Ovary (tissue), 9 donors: Measurements from ENCODE around the gene LCP1. TPM values are rescaled to one million over a fixed set of nuclear protein-coding genes. Genes with fewer than 3 reads are reported as not detected.

Source experiments
- DNase-seq, 5 donors: peaks; one replicate each; pipeline ENCODE4 v3.0.0-alpha.2; 2019 to 2020
- H3K27ac ChIP-seq, 2 donors: fragments of 200-600 bp; one replicate each; pipeline versions ENCODE4 v1.5.1 to v1.8.0; 2019 to 2022
- H3K27me3 ChIP-seq: fragments of 200-600 bp; one replicate; pipeline ENCODE4 v1.8.0; 2022
- H3K36me3 ChIP-seq: fragments of 200-600 bp; sonication (generic); one replicate; pipeline ENCODE4 v1.5.1; 2019
- H3K4me1 ChIP-seq: one replicate; pipeline ENCODE4 v1.8.1; 2013; ENCODE audit warnings: mild to moderate bottlenecking, moderate library complexity; ENCODE audit not compliant: insufficient read depth
- H3K4me3 ChIP-seq: fragments of 200-600 bp; sonication (generic); one replicate; pipeline ENCODE4 v1.5.1; 2017
- H3K9me3 ChIP-seq, 2 donors: fragments of 200-600 bp in 1 of 2; sonication (generic) in 1 of 2; one replicate each; pipeline versions ENCODE4 v1.5.1 to v1.8.1; 2013 to 2019; ENCODE audit warnings: mild to moderate bottlenecking in 1 of 2, moderate library complexity in 1 of 2
- CTCF ChIP-seq, 3 donors: fragments of 450-650 bp in 2 of 3; fragments of 200-600 bp in 1 of 3; IDR thresholded peaks; one replicate each; pipeline versions ENCODE4 v1.5.1 to v1.8.0; 2016 to 2022; ENCODE audit warnings: antibody characterized with exemption in 3 of 3, mild to moderate bottlenecking in 1 of 3
- EP300 ChIP-seq: sonication (generic); formaldehyde crosslinking; IDR thresholded peaks from one replicate; pipeline ENCODE4 v1.6.1; 2017; ENCODE audit warnings: antibody characterized with exemption
- POLR2A ChIP-seq: fragments of 450-650 bp; IDR thresholded peaks from one replicate; pipeline ENCODE4 v1.6.1; 2017; ENCODE audit warnings: antibody characterized with exemption, mild to moderate bottlenecking, moderate library complexity
- WGBS, 3 donors: extraction: QIAGEN DNeasy Blood & Tissue Kit in 1 of 3; methylation state at CpG; one replicate each; pipeline versions ENCODE4 v1.1.5 to v1.1.7; 2013 to 2017; 5-methylcytosine and 5-hydroxymethylcytosine counted together
- intact Hi-C, 4 donors: fragments of 100-400 bp; cut with DNase I; formaldehyde crosslinking; loops; one replicate each; pipeline versions ENCODE4 v1.11.0 to v1.15.1; 2022 to 2023
- polyA plus RNA-seq, 2 donors: library from polyadenylated mRNA; stranded (reverse); fragments of 200-250 nt in 1 of 2; fragments of 350-450 nt in 1 of 2; fragmentation: Illumina TruSeq in 1 of 2; extraction: RNeasy Lipid Tissue Mini Kit (QIAGEN cat#74804) in 1 of 2; gene quantifications; one replicate each; pipeline ENCODE4 v1.2.3, GENCODE V29; 2013 to 2014
- total RNA-seq, 7 donors: library from RNA; depleted of rRNA in 2 of 7; stranded (reverse); fragments of >200 nt in 2 of 7; fragmentation: NEBNext Ultra II Directional in 3 of 7; extraction: Animal tissue kit (Norgen Biotek cat#: 25700) in 3 of 7; gene quantifications; one replicate each; pipeline versions ENCODE4 v1.1.0 to v1.2.4, GENCODE V29; 2016 to 2023
- donor health status: DM: no; HTN: no; CAD: no; lungs with moderate emphysema.
- donor health status: DM: no; HTN: no; CAD: no.
- donor health status: Bipolar disorder and iron deficiency.
- donor health status: DM: yes; HTN: yes; CAD: no.
- donor health status: DM: no; HTN: no; CAD: no.
- donor health status: DM: yes; HTN: yes; CAD: no.

LCP1 gene
- total and polyA plus RNA-seq, 9 donors, result 5.7 to 56.9 (median 13.8) TPM

DNA sequence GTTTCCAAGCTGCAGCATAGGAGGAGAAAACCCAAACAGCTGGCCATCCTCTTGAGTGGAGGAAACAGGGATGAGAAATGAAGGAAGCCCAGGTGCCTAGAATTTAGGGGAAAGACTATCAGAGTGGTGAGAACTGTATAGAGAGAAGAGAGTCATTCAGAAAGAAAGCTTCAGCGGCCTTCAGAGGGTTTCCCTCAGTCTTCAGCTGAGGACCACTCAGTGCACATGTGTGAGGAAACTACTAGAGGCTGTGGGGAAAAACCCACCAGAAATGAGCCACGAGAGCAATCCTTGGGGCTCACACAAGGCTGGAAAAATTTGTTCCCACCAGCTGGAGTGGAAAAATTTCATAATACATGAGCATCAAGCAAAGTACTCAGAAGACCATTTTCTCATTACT, 41.9 kb downstream of the LCP1 start:
- 77 to 83% (median 78%) methylated on average over 2 of the region's 2 CpGs for WGBS, 3 donors
- intact Hi-C loops, result no loop called here
- Histone ChIP-seq H3K4me1 (no peaks in the 10 kb centered on the region), H3K9me3 (no peaks in the 10 kb centered on the region), H3K27ac (no peak overlapping the region), H3K27me3 (no peaks in the 10 kb centered on the region), H3K4me3 (no peak overlapping the region), H3K36me3 (no peaks in the 10 kb centered on the region)
- TF ChIP-seq EP300 (no peak), CTCF (IDR thresholded peaks at IDR 0.05) (no peak), POLR2A (no peak)
- no peak for DNase-seq

DNA sequence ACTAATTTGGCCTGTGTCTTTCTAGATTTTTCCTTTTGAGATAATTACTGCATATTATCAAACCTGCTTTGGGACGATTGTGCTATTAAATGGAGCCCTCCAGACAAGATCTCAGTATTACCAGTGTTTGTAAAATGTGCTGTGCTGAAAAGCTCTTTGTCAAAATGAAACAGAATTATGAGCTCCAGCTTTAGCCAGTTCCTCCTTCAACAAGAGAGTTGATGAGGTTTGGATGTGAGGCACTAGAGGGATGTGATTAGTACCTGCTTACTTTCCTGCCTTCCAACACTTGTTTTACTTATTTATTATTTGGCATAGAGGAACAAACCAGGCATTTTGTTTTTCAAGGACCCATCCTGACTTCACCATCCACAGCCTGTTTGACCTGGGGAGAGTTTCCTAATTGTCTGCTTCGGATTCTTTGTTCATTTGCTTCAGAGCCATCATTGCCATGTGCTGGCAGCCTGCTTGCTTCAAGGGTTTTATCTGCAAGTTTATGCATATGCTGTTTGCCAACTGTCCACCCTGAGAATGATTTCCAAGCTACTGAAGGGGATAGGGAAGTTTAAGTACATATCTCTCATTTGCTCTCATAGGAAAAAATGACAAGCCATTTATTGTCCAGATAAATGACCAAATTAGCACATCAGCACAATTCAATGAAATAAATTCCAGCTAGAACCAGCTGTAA, 44.2 kb downstream of the LCP1 start:
- no peaks in the 10 kb centered on the region for H3K4me1 ChIP-seq
- intact Hi-C loops, result no loop called here
- no peaks in the 10 kb centered on the region for H3K27me3 ChIP-seq
- H3K9me3 ChIP-seq, result no peaks in the 10 kb centered on the region
- DNase-seq, result no peak
- 44 to 63% (median 45%) methylated on average over 2 of the region's 2 CpGs for WGBS, 3 donors
- no peak overlapping the region for H3K4me3 ChIP-seq
- H3K36me3 ChIP-seq, result no peaks in the 10 kb centered on the region
- TF ChIP-seq CTCF (IDR thresholded peaks at IDR 0.05) (no peak), EP300 (no peak), POLR2A (no peak)
- no peak overlapping the region for H3K27ac ChIP-seq

- H3K4me3 ChIP-seq, result no peak overlapping the region
- DNase-seq, result no peak
- intact Hi-C loops, result no loop called here
- H3K27me3 ChIP-seq, result no peaks in the 10 kb centered on the region
- no peaks in the 10 kb centered on the region for H3K4me1 ChIP-seq
- TF ChIP-seq EP300 (no peak), POLR2A (no peak), CTCF (IDR thresholded peaks at IDR 0.05) (no peak)
- no peak overlapping the region for H3K27ac ChIP-seq
- 85 to 91% (median 87%) methylated on average over 4 of the region's 4 CpGs for WGBS, 3 donors
- H3K36me3 ChIP-seq, result no peaks in the 10 kb centered on the region
- H3K9me3 ChIP-seq, result no peaks in the 10 kb centered on the region
Observed at GRCh38 chr13:46136688-46137087, 45.3 kb downstream of the LCP1 start.

DNA sequence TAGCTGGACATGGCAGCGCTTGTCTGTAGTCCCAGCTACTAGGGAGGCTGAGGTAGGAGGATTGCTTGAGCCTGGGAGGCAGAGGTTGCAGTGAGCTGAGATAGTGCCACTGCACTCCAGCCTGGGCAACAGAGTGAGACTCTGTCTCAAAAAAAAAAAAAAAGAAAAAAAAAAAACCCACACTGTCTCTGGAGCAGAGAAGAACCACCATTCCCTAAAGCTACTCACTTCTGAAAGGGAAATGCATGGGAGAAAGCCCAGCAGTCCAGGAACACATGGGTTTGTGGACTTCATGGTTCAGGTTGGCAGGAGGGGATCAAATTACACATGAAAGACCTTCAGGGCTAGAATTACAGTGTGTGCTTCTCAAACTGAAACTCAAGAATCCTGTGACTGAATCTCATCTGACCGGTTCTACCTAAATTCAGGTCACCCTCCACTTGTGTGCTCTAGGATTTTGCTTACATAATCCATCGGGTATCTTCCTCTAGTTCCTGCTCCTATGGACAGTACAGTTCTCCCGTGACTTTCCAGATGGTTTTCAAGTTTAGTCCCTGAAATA, 46.9 kb downstream of the LCP1 start:
- no peak for TF ChIP-seq POLR2A
- no peak for TF ChIP-seq CTCF (IDR thresholded peaks at IDR 0.05)
- no peak for TF ChIP-seq EP300
- no peaks in the 10 kb centered on the region for H3K36me3 ChIP-seq
- no peaks in the 10 kb centered on the region for H3K27me3 ChIP-seq
- H3K4me1 ChIP-seq, result no peaks in the 10 kb centered on the region
- no peaks in the 10 kb centered on the region for H3K9me3 ChIP-seq
- intact Hi-C loops, result no loop called here
- H3K27ac ChIP-seq, result no peak overlapping the region
- WGBS, 3 donors, result 36 to 55% (median 38%) methylated on average over 4 of the region's 4 CpGs
- DNase-seq, result no peak
- H3K4me3 ChIP-seq, result no peak overlapping the region
